A549 (cell line): Measurements from ENCODE around the gene ADARB2. TPM values are rescaled to one million over a fixed set of nuclear protein-coding genes. Genes with fewer than 3 reads are reported as not detected.
"Not testable (repeated sequence)": the region's sequence is repeated elsewhere in the genome, so short reads cannot be mapped to it uniquely, and the experiment has no call there.

Experiments used
- ATAC-seq, 2 experiments: fragments of 200-7000 bp in 1 of 2; fragments of >200 bp in 1 of 2; cut with Nextera tagmentation in 1 of 2; cut with Tn5 transposase in 1 of 2; 3 replicates each; pipeline versions ENCODE4 v1.8.0 to v1.9.1; 2018 to 2020; ENCODE audit warnings: mild to moderate bottlenecking in 1 of 2, moderate library complexity in 1 of 2
- CTCF ChIA-PET: fragments of 300-600 bp; sonication (Branson Sonifier 250); formaldehyde crosslinking; extraction: SDS; loops from one replicate; lab custom pipeline; 2021; ENCODE audit warnings: antibody characterized with exemption, inconsistent platforms; lab: Yijun Ruan, JAX
- POLR2A ChIA-PET: fragments of 350-600 bp; formaldehyde crosslinking; extraction: SDS; loops from one replicate; lab custom pipeline; 2021; ENCODE audit warnings: antibody characterized with exemption, inconsistent platforms; lab: Yijun Ruan, JAX
- DNase-seq, 2 experiments: peaks; one replicate each; pipeline versions ENCODE4 v3.0.0 to v3.0.0-alpha.2; 2011 to 2016; ENCODE audit warnings: low read depth in 1 of 2, low spot score in 1 of 2
- FAIRE-seq: peaks from 2 replicates; lab custom pipeline; 2011; peaks lifted over from hg19 to GRCh38; lab: Jason Lieb, UNC
- H3K27ac ChIP-seq, 2 experiments: fragments of >200 bp; sonication (Bioruptor Twin); formaldehyde crosslinking; 3 replicates each; pipeline ENCODE4 v1.5.1; 2016 to 2017
- H3K4me1 ChIP-seq: fragments of >200 bp; sonication (Bioruptor Twin); formaldehyde crosslinking; 3 replicates; pipeline ENCODE4 v1.6.1; 2016
- H3K4me2 ChIP-seq: fragments of >200 bp; sonication (Bioruptor Twin); formaldehyde crosslinking; 3 replicates; pipeline ENCODE4 v1.6.1; 2016
- H3K4me3 ChIP-seq: fragments of >200 bp; sonication (Bioruptor Twin); formaldehyde crosslinking; 3 replicates; pipeline ENCODE4 v1.5.1; 2016
- H3K9me3 ChIP-seq: fragments of >200 bp; sonication (Bioruptor Twin); formaldehyde crosslinking; 3 replicates; pipeline ENCODE4 v1.6.1; 2016
- BHLHE40 ChIP-seq: IDR thresholded peaks from 2 replicates; pipeline ENCODE4 v1.6.1; 2012; ENCODE audit warnings: low read depth, low read length, inconsistent platforms
- CBX2 ChIP-seq: fragments of 200-600 bp; sonication (generic); IDR thresholded peaks from 2 replicates; pipeline ENCODE4 v1.6.1; 2016; ENCODE audit warnings: low read depth, mild to moderate bottlenecking, borderline replicate concordance
- CTCF ChIP-seq: fragments of >200 bp; sonication (Bioruptor Twin); formaldehyde crosslinking; IDR thresholded peaks from 3 replicates; pipeline ENCODE4 v1.5.1; 2016
- EP300 ChIP-seq, 2 experiments: fragments of >200 bp; sonication (Bioruptor Twin); formaldehyde crosslinking; IDR thresholded peaks; 2 replicates in 1 of 2; 3 replicates in 1 of 2; pipeline ENCODE4 v1.6.1; 2016 to 2017
- ESRRA ChIP-seq: fragments of 150-350 bp; IDR thresholded peaks from 2 replicates; pipeline ENCODE4 v1.6.1; 2014; ENCODE audit warnings: mild to moderate bottlenecking, low read length, borderline replicate concordance
- HDAC2 ChIP-seq: fragments of 200-600 bp; sonication (generic); IDR thresholded peaks from 2 replicates; pipeline ENCODE4 v1.6.1; 2016
- HES2 ChIP-seq: fragments of >200 bp; sonication (Bioruptor Twin); formaldehyde crosslinking; IDR thresholded peaks from 2 replicates; pipeline ENCODE4 v1.6.1; 2016
- HOXB13 ChIP-seq: fragments of 250-450 bp; sonication (Bioruptor Pico); IDR thresholded peaks from 2 replicates; pipeline ENCODE4 v1.5.0; 2020; ENCODE audit warnings: low read depth, mild to moderate bottlenecking, moderate library complexity
- HOXB5 ChIP-seq: fragments of 250-450 bp; sonication (Bioruptor Pico); IDR thresholded peaks from 2 replicates; pipeline ENCODE4 v1.5.0; 2020; ENCODE audit warnings: mild to moderate bottlenecking, moderate library complexity
- KDM5A ChIP-seq: fragments of 200-600 bp; sonication (generic); IDR thresholded peaks from 2 replicates; pipeline ENCODE4 v1.6.1; 2016; ENCODE audit warnings: antibody characterized with exemption, mild to moderate bottlenecking
- MYC ChIP-seq: IDR thresholded peaks from 2 replicates; pipeline ENCODE4 v1.6.1; 2012; ENCODE audit warnings: mild to moderate bottlenecking, inconsistent platforms, low read length, improper control_type of control experiment, borderline replicate concordance
- NFE2L2 ChIP-seq: fragments of 150-350 bp; conservative IDR thresholded peaks from 2 replicates; pipeline ENCODE4 v1.6.1; 2014; ENCODE audit warnings: low read length
- NR3C1 ChIP-seq: fragments of >200 bp; sonication (Bioruptor Twin); formaldehyde crosslinking; IDR thresholded peaks from 3 replicates; pipeline ENCODE4 v1.6.1; 2017
- PBX3 ChIP-seq: IDR thresholded peaks from 2 replicates; pipeline ENCODE4 v1.6.1; 2012
- PHF8 ChIP-seq: fragments of 200-600 bp; sonication (generic); IDR thresholded peaks from 2 replicates; pipeline ENCODE4 v1.6.1; 2016; ENCODE audit warnings: low read depth, mild to moderate bottlenecking, antibody characterized with exemption, moderate library complexity, borderline replicate concordance
- RARB ChIP-seq: fragments of 250-450 bp; sonication (Bioruptor Pico); IDR thresholded peaks from 2 replicates; pipeline ENCODE4 v1.8.0; 2021; ENCODE audit warnings: mild to moderate bottlenecking, moderate library complexity
- RCOR1 ChIP-seq: fragments of 150-350 bp; IDR thresholded peaks from 2 replicates; pipeline ENCODE4 v1.6.1; 2014; ENCODE audit warnings: antibody characterized with exemption, low read length, low read depth
- REST ChIP-seq: fragments of 200-600 bp; sonication (generic); IDR thresholded peaks from 2 replicates; pipeline ENCODE4 v1.6.1; 2016; ENCODE audit warnings: antibody characterized with exemption, mild to moderate bottlenecking, moderate library complexity
- RFX5 ChIP-seq: fragments of 450-650 bp; IDR thresholded peaks from 2 replicates; pipeline ENCODE4 v1.7.1; 2014; ENCODE audit warnings: antibody characterized with exemption, mild to moderate bottlenecking, moderate library complexity
- ZC3H11A ChIP-seq: fragments of 450-650 bp; IDR thresholded peaks from 2 replicates; pipeline ENCODE4 v1.6.1; 2014; ENCODE audit warnings: antibody characterized with exemption, mild to moderate bottlenecking
- ZSCAN20 ChIP-seq: fragments of 250-450 bp; sonication (Bioruptor Pico); IDR thresholded peaks from 2 replicates; pipeline ENCODE4 v1.8.0; 2022; ENCODE audit warnings: mild to moderate bottlenecking, moderate library complexity
- WGBS: methylation state at CpG from one replicate; pipeline ENCODE4 v1.1.6; 2017; ENCODE audit errors: missing lambda C conversion rate; 5-methylcytosine and 5-hydroxymethylcytosine counted together
- polyA plus RNA-seq, 4 experiments: library from polyadenylated mRNA; depleted of rRNA in 3 of 4; stranded (reverse); fragments of >200 nt; fragmentation: RNase III in 1 of 4; extraction: RNeasy Plus Mini Kit Qiagen cat#74134 plus additional on column Dnase treatment in 1 of 4; gene quantifications; 2 replicates in 3 of 4; 3 replicates in 1 of 4; pipeline ENCODE4 v1.2.3, GENCODE V29; 2011 to 2017
- TF ChIP-seq, protein P1 (sequence below): IDR thresholded peaks from 2 replicates; pipeline ENCODE4 v1.6.1; 2012; ENCODE audit warnings: low read depth, borderline replicate concordance

ADARB2 gene
- polyA plus RNA-seq, 2 of the 4 experiments (the other 2 are of a cell fraction), result not detected

DNA sequence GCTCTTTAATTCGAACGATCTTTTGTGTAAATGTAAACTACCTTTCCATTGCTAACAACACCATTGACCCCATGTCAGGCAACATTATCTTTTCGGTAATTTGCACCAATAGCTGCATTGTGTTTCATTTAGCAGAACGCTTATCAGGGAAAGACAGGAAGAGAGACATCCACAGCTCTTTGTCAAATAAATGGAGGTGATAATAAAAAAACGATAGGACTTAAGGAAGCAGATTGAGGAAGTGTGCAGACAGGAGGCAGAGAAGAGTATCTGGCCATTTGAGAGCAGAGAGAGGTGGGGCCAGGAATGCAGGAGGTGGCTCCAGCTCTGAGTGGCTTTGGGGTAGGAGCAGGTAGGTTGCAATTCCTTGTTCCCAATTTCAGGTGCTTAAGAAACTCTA is 37.5 kb upstream of the ADARB2 start:
- ChIA-PET CTCF (no interaction called here), POLR2A (no interaction called here)
- H3K9me3 ChIP-seq, result no peaks in the 10 kb centered on the region
- H3K4me3 ChIP-seq, result no peak overlapping the region
- DNase-seq, result no peak
- no peak for TF ChIP-seq HDAC2
- TF ChIP-seq RFX5, result no peak
- TF ChIP-seq CTCF, result no peak
- no peak for TF ChIP-seq HOXB13 (CRISPR knock-in tag)
- no peak for TF ChIP-seq HES2
- no peak for TF ChIP-seq ZC3H11A
- no peaks in the 10 kb centered on the region for H3K4me1 ChIP-seq
- no peak overlapping the region for H3K27ac ChIP-seq
- ATAC-seq, result no peak
- 10% methylated on average over 5 of the region's 5 CpGs for WGBS
- no peak for FAIRE-seq
- H3K4me2 ChIP-seq, result no peak overlapping the region

DNA sequence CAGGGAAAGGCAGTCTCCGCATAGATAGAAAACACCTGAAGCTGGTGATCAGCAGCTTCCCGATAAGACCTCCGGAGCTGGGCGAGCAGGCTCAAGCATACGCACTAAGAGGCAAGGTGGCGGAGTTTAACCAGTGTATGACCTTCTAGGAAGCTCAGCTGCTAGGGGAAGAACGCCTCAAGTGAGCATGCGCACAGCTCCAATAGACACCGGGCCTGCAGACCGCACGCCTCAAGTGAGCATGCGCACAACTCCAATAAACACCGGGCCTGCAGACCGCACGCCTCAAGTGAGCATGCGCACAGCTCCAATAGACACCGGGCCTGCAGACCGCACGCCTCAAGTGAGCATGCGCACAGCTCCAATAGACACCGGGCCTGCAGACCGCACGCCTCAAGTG is 35.9 kb upstream of the ADARB2 start:
- H3K27ac ChIP-seq, H3K9me3 ChIP-seq, POLR2A ChIA-PET, ATAC-seq, CTCF ChIA-PET, FAIRE-seq, H3K4me1 ChIP-seq, H3K4me3 ChIP-seq, H3K4me2 ChIP-seq, DNase-seq: not testable (repeated sequence)
- WGBS, result 71% methylated on average over 12 of the region's 23 CpGs

- CTCF ChIA-PET, result interaction anchor here (0.9 kb wide), 1 partner anchor 12 kb away, joined by 3 read pairs; no protein-coding TSS in a partner anchor
- ATAC-seq (no peak), DNase-seq (no peak), FAIRE-seq (no peak)
- H3K4me3 ChIP-seq, result no peak overlapping the region
- no peaks in the 10 kb centered on the region for H3K9me3 ChIP-seq
- TF ChIP-seq CBX2, result no peak
- TF ChIP-seq HOXB13 (CRISPR knock-in tag), result no peak
- no peak for TF ChIP-seq KDM5A
- TF ChIP-seq MYC, result no peak
- no peak for TF ChIP-seq ZSCAN20
- no peak for TF ChIP-seq HOXB5 (CRISPR knock-in tag)
- TF ChIP-seq ESRRA, result no peak
- TF ChIP-seq REST, result no peak
- TF ChIP-seq RCOR1, result no peak
- no peak for TF ChIP-seq EP300 (IDR thresholded peaks at IDR 0.05)
- TF ChIP-seq NR3C1, result no peak
- TF ChIP-seq PBX3, result no peak
- TF ChIP-seq, protein P1, sequence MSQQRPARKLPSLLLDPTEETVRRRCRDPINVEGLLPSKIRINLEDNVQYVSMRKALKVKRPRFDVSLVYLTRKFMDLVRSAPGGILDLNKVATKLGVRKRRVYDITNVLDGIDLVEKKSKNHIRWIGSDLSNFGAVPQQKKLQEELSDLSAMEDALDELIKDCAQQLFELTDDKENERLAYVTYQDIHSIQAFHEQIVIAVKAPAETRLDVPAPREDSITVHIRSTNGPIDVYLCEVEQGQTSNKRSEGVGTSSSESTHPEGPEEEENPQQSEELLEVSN, result no peak
- TF ChIP-seq NFE2L2, result no peak
- no peak for TF ChIP-seq PHF8
- TF ChIP-seq BHLHE40, result no peak
- TF ChIP-seq RARB, result no peak
- no peak overlapping the region for H3K4me2 ChIP-seq
- no peaks in the 10 kb centered on the region for H3K4me1 ChIP-seq
- H3K27ac ChIP-seq, result no peak overlapping the region
- 6% methylated on average over 3 of the region's 10 CpGs for WGBS
- POLR2A ChIA-PET, result no interaction called here
These were observed 28.7 kb upstream of the ADARB2 start for GRCh38 chr10:1766049-1766448.
